Activated naive CD4-positive, alpha-beta T cell treated with anti-CD3 and anti-CD28 coated beads, Interleukin-2, amount 50 U/mL, for 16 hours (primary cell): Measurements from ENCODE around the gene IL1RN.

Source experiments
- DNase-seq: peaks from one replicate; pipeline ENCODE4 v3.0.0-alpha.2; 2020

Gene IL1RN

GRCh38 chr2:113129519-113130078 lies 2.2 kb downstream of the IL1RN start:
- no peak for DNase-seq

DNA sequence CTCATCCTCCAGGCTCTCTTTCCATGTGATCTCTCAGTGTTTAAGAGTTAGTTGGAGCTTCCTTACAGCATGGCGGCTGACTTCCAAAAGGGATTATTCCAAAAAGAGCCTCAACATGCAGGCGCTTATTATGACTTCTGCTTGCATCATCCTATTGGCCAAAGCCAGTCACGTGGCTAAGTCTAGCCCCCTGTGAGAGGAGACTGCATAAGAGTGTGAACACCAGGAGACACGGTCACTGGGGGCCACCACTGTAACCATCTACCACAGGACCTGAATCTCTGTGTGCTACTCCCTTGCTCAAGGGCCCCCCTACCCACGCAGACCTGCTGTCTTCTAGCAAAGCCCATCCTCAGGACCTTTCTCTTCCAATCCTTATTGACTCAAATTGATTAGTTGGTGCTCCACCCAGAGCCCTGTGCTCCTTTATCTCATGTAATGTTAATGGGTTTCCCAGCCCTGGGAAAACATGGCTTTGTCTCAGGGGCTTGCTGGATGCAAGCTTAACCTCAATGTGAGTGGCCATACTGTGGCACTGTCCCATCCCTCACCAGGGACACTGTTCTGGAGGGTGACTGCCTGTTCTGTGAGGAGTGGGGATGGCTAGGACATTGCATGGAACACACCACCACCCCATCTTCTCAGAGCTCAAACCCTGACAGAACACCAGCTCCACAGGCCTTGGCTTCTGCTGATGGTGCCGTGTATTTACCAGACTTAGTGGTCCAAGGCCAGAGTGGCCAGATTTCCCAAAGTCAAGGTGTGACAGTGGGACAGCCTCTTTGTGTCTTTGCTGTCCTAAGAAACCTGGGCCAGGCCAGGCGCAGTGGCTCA lies 4.2 kb downstream of the IL1RN start:
- no peak for DNase-seq

DNA sequence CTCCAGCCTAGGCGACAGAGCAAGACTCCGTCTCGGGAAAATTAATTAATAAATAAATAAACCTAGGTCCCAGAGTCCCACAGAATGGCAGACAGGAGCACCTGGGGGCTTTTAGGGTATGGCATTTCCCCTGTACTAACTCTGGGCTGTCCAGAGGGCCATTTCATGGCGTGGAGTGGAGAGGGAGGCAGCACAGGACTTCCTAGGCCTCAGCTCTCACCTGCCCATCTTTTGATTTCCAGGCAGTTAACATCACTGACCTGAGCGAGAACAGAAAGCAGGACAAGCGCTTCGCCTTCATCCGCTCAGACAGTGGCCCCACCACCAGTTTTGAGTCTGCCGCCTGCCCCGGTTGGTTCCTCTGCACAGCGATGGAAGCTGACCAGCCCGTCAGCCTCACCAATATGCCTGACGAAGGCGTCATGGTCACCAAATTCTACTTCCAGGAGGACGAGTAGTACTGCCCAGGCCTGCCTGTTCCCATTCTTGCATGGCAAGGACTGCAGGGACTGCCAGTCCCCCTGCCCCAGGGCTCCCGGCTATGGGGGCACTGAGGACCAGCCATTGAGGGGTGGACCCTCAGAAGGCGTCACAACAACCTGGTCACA lies 5.1 kb downstream of the IL1RN start:
- DNase-seq = no peak

GRCh38 chr2:113133704-113134598 lies 6.6 kb downstream of the IL1RN start:
- no peak for DNase-seq

DNA sequence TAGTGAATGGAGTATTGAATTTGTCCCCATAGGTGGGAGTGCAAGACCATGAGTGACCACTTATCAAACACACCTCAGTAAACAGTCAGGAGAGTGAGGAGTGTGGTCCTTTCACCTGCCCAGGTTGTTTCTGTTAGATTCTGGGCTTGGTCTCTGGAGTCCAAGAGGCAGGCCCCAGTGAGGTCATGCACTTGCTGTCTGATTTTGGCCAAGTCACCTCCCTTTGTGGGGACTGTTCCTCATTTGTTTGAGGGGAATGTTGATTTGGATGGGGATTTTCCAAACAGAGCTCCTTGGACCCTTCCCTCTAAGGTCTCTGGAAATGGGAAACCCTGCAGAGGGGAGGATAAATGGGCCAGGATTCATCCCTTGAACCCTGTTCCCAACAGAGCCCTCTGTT lies 7.3 kb downstream of the IL1RN start:
- DNase-seq = no peak

DNA sequence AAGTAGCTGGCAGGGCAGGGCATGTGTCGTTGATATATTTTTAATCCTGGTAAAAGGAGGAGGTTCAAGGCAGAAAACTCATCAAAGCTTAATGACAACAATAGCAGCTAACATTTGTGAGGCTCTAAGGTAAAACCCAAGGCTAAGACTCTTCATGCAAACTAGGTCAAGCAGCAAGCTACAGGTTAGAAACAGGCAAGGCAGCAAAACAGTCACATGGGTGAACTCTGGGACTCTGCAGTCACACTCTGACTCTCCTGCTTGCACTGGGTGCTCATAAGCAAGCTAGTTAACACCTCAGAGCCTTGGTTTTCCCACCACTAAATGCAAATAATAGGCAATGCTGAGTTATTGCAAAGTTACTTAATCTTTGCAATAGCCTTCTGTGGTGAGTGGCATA lies 7.9 kb downstream of the IL1RN start:
- no peak for DNase-seq

GRCh38 chr2:113136828-113137775 lies 9.7 kb downstream of the IL1RN start:
- DNase-seq = peak; percentile 34

GRCh38 chr2:113137827-113138226 lies 10.4 kb downstream of the IL1RN start:
- DNase-seq = no peak

DNA sequence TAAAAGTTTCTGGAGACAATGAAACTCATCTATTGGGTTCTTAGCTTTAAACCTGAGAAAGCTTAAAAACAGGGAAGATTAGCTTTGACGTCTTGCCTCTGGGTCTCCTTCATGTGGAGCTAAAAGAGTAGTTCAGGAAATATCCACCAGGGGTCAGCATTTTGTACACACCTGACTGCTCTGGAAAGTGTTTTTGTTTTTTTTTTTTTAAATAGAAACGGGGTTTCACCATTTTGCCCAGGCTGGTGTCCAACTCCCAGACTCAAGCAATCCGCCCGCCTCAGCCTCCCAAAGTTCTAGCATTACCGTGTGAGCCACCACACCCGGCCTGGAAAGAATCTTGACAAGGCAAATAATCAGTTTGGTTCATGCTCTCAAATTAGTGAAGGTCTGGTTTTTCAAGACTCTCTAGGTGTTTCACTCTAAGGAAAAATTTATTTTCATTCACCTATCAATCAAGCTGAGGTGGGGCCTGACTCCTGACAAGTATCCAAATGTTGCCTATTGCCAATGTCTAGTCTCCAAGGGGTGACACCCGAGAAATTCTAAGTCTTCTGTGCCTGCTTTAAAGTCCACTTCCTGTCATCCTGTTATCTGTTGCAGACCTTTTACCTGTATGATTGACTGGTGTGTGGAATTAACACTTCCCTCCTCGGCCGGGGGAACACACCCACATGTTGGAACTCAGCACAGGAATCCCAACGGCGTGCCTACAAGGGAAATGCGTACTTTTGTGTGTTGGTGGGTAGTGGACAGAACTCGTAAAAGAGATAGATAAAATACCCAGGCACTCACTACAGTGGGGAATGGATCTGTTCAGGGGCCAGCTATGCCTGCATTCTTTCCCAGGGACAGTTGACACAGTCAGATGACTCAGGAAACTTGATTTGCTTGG lies 11.3 kb downstream of the IL1RN start:
- peak; percentile 24 for DNase-seq

GRCh38 chr2:113141451-113141850 lies 14.1 kb downstream of the IL1RN start:
- DNase-seq = no peak

- DNase-seq = no peak
Measured at GRCh38 chr2:113142290-113142689, 14.9 kb downstream of the IL1RN start.

GRCh38 chr2:113144259-113144658 lies 16.9 kb downstream of the IL1RN start:
- no peak for DNase-seq

DNA sequence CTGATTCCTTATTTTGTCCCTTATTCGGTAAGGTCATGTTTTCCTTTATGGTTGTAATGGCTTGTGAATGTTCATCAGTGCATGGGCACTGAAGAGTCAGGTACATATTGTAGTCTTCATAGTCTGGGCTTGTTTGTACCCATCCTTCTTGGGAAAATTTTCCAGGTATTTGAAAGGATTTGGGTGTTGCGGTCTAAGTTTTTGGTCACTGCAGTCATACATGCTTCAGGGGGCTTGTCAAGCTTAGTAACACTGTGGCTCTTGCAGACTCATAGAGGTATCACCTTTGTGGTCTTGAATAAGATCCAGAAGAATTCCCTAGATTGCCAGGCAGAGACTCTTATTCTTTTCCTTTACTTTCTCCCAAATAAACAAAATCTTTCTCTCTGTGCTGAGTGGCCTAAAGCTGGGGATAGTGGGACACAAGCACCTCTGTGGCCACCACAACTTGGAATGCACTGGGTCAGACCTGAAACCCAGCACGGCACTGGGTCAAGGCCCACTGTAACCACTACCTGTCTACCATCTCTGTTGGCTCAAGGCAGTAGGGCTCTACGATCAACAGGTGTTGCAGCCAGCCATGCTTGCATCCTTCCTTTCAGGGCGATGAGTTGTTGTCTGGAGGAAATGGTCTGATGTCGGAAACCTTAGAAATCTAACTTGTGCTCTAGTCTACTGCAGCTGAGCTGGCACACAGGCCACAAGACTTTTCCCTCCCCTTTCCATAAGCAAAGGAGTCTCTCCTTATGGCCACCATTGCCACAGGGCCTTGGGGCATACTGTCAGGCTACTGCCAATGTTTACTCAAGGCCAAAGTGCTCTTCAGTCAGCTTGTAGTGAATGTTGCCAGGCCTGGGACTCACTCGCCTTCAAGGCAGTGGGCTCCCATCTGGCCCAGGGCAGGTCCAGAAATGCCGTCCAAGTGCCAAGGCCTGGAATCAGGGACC lies 21.5 kb downstream of the IL1RN start:
- no peak for DNase-seq

GRCh38 chr2:113149553-113150257 lies 22.3 kb downstream of the IL1RN start:
- DNase-seq = no peak

DNA sequence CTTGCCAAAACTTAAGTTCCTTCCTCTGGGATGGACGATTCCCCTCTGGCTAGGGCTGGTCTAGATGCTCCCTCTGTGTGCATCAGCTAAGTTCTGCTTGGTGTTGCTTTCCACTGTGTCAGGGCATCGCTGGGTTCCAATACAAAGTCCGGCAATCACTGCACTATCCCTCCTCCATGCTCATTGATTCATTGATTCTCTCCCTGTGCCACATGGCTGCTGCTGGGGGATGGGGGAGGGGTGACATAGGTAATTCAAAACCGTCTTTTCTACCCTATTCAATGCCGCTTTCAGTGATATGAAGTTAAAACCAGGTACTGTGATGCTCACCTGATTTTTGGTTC lies 22.8 kb downstream of the IL1RN start:
- DNase-seq = no peak

DNA sequence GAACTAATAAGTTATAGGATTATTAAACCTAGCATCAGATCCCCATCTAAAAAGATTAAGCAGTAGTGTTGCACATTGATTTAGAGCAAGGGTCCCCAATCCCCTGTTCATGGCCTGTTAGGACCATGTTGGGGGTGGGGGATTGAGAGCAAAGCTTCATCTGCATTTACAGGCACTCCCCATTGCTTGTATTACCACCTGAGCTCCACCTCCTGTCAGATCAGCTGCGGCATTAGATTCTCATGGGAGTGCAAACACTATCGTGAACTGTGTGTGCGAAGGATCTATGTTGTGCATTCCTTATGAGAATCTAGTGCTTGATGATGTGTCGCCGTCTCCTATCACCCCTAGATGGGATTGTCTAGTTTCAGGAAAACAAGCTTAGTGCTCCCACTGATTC lies 27.9 kb downstream of the IL1RN start:
- DNase-seq = no peak

- no peak for DNase-seq
Measured at GRCh38 chr2:113156278-113157117, 29.1 kb downstream of the IL1RN start.
